SJSA1 (cell line): ENCODE results near the gene COQ4. TPM values are rescaled to one million over a fixed set of nuclear protein-coding genes. Genes with fewer than 3 reads are reported as not detected.

Experiments used
- total RNA-seq: library from RNA; depleted of rRNA; stranded (reverse); fragments of >200 nt; shearing (Covaris generic); gene quantifications from 2 replicates; pipeline ENCODE4 v1.2.3, GENCODE V29; 2014; rRNA removed

Gene COQ4
- total RNA-seq, 1 experiment from 2014 or later = 36.6 TPM

Other genes with a start within 250 kb of the COQ4 start
- gene PTGES2, start 195.1 kb upstream of the COQ4 start, total RNA-seq = 37.9 and 41.4 TPM in 2 replicates
- not detected in 2 replicates for gene LCN2, start 173.4 kb upstream of the COQ4 start, total RNA-seq
- 96.6 and 112 TPM in 2 replicates for gene BBLN, start 162.6 kb upstream of the COQ4 start, total RNA-seq
- gene CIZ1, start 131.3 kb upstream of the COQ4 start, total RNA-seq = 38.2 and 38.8 TPM in 2 replicates
- 2.2 and 2.5 TPM in 2 replicates for gene DNM1, start 119.5 kb upstream of the COQ4 start, total RNA-seq
- 76.2 and 78.6 TPM in 2 replicates for gene GOLGA2, start 46.8 kb upstream of the COQ4 start, total RNA-seq
- gene SWI5, start 46.6 kb upstream of the COQ4 start, total RNA-seq = 25.4 and 26.7 TPM in 2 replicates
- gene TRUB2, start 392 bp upstream of the COQ4 start, total RNA-seq = 8.4 and 18.3 TPM in 2 replicates
- gene SLC27A4, start 17.7 kb downstream of the COQ4 start, total RNA-seq = 23.3 and 26.4 TPM in 2 replicates
- gene URM1, start 48.5 kb downstream of the COQ4 start, total RNA-seq = 22.7 and 35.0 TPM in 2 replicates
- 24.7 and 29.9 TPM in 2 replicates for gene CERCAM, start 98.0 kb downstream of the COQ4 start, total RNA-seq
- gene ODF2, start 133.2 kb downstream of the COQ4 start, total RNA-seq = 48.0 and 56.9 TPM in 2 replicates
- gene GLE1, start 181.9 kb downstream of the COQ4 start, total RNA-seq = 31.3 and 49.3 TPM in 2 replicates
- 165 and 181 TPM in 2 replicates for gene SPTAN1, start 229.7 kb downstream of the COQ4 start, total RNA-seq